GM18909 (cell line): ENCODE results near the gene EFNA2.
"Not testable (repeated sequence)": the region's sequence is repeated elsewhere in the genome, so short reads cannot be mapped to it uniquely, and the experiment has no call there.

Source experiments
- ATAC-seq: cut with Tn5 transposase; IDR thresholded peaks from one replicate; pipeline ENCODE4 v1.9.1; 2021; ENCODE audit warnings: mild to moderate bottlenecking; ENCODE audit not compliant: unreplicated experiment, poor library complexity

The EFNA2 gene

GRCh38 chr19:1285737-1286360 is at the start of gene EFNA2:
TSS of gene EFNA2 (plus strand) at chr19:1285873. CDS start at chr19:1286169, 296 bp downstream.
- ATAC-seq = no peak

GRCh38 chr19:1236576-1236975 is 49.1 kb upstream of the EFNA2 start:
- no peak for ATAC-seq

- no peak for ATAC-seq
Observed at GRCh38 chr19:1237027-1237659, 48.5 kb upstream of the EFNA2 start.

- ATAC-seq = no peak
Observed at GRCh38 chr19:1237754-1238368, 47.8 kb upstream of the EFNA2 start, which contains the start of gene CBARP. TSS of gene CBARP (minus strand) at chr19:1238005. CDS start at chr19:1236100, 1,905 bp downstream.

- no peak for ATAC-seq
Observed at GRCh38 chr19:1238369-1239303, 47.0 kb upstream of the EFNA2 start.

GRCh38 chr19:1239420-1239795 is 46.3 kb upstream of the EFNA2 start:
- ATAC-seq = no peak

GRCh38 chr19:1239796-1240737 is 45.6 kb upstream of the EFNA2 start:
- peak; percentile 36 for ATAC-seq

GRCh38 chr19:1240925-1241324 is 44.7 kb upstream of the EFNA2 start:
- no peak for ATAC-seq

GRCh38 chr19:1241417-1242095 is 44.1 kb upstream of the EFNA2 start, which contains the start of gene ATP5F1D:
TSS of gene ATP5F1D (plus strand) at chr19:1241751. CDS start at chr19:1241851, 100 bp downstream.
- ATAC-seq = peak; percentile 50

- ATAC-seq = no peak
Observed at GRCh38 chr19:1243768-1244692, 41.6 kb upstream of the EFNA2 start.

- ATAC-seq = no peak
Observed at GRCh38 chr19:1244693-1245451, 40.8 kb upstream of the EFNA2 start.

- ATAC-seq = no peak
Observed at GRCh38 chr19:1245494-1246264, 40.0 kb upstream of the EFNA2 start.

- not testable (repeated sequence) for ATAC-seq
Observed at GRCh38 chr19:1246265-1247087, 39.2 kb upstream of the EFNA2 start.

GRCh38 chr19:1247748-1248138 is 37.9 kb upstream of the EFNA2 start:
- ATAC-seq = no peak

GRCh38 chr19:1248139-1248785 is 37.4 kb upstream of the EFNA2 start, which contains the start of gene MIDN:
TSS of gene MIDN (plus strand) at chr19:1248583. CDS start at chr19:1250297, 1,714 bp downstream.
- ATAC-seq = peak; percentile 24
